Measurements from ENCODE around the gene THOC5. TPM values are rescaled to one million over a fixed set of nuclear protein-coding genes. Genes with fewer than 3 reads are reported as not detected.
A peak's percentile ranks its signal among the peaks of the same experiment; 100 is the strongest.

Gene THOC5
- total RNA-seq, 1 donor from 2014 or later, result 45.1 TPM

DNA sequence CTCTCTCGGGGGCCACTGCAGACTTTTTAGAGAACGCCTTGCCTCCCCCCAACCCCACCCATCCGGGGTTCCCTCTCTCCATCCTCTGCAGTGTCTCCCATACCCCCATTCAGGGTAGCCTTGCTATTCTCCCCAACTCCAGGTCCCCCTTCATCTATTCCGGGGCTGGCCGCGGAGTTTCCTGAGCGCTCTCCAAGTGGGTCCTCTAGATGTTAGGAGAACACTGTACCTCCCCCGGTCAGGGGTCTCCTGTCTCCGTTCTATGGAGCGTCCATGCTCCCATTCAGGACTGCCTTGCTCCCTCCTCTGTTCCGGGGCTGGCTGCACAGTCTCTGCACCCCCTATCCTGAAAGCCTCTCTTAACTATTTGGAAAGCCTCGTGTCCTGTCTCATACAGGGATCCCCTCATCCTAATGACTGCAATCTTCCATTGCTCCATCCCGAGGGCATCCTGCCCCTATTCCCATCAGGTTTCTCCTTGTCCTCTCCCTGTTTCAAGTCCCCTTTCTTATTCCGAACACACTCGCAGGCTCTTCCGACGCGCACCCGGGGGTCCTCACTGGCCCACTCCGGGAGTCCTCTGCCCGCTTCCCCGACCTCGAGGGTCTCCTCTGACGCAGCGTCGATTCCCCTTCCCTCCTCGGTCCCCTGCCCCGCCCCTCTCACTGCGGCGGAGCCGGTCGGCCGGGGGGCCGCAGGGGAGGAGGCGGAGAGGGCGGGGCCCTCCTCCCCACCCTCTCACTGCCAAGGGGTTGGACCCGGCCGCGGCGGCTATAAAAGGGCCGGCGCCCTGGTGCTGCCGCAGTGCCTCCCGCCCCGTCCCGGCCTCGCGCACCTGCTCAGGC, 73.9 kb downstream of the THOC5 start, which contains the start of gene NEFH:
TSS of gene NEFH (plus strand) at position 802 of the 845 bp plus-strand sequence. CDS start 45 bp downstream, outside the sequence.
- peaks cover 38% of the 10 kb centered on the region for H3K27me3 Mint-ChIP-seq (ENCODE audit: low read depth)
- H3K36me3 Mint-ChIP-seq (ENCODE audit: low read depth), result peaks cover 1% of the 10 kb centered on the region
- H3K4me3 Mint-ChIP-seq (ENCODE audit: unreplicated experiment), result peak within 1 kb of the TSS; percentile 67
- peaks cover 22% of the 10 kb centered on the region for H3K4me1 Mint-ChIP-seq (ENCODE audit: low read depth)
- H3K27ac Mint-ChIP-seq (ENCODE audit: unreplicated experiment), result no peak within 1 kb of the TSS
- DNase-seq (ENCODE audit: low spot score), result no peak
- H3K9me3 Mint-ChIP-seq (ENCODE audit: low read depth), result no peaks in the 10 kb centered on the region
- TF ChIP-seq, protein P1, sequence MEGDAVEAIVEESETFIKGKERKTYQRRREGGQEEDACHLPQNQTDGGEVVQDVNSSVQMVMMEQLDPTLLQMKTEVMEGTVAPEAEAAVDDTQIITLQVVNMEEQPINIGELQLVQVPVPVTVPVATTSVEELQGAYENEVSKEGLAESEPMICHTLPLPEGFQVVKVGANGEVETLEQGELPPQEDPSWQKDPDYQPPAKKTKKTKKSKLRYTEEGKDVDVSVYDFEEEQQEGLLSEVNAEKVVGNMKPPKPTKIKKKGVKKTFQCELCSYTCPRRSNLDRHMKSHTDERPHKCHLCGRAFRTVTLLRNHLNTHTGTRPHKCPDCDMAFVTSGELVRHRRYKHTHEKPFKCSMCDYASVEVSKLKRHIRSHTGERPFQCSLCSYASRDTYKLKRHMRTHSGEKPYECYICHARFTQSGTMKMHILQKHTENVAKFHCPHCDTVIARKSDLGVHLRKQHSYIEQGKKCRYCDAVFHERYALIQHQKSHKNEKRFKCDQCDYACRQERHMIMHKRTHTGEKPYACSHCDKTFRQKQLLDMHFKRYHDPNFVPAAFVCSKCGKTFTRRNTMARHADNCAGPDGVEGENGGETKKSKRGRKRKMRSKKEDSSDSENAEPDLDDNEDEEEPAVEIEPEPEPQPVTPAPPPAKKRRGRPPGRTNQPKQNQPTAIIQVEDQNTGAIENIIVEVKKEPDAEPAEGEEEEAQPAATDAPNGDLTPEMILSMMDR (IDR thresholded peaks at IDR 0.05), result no peak

DNA sequence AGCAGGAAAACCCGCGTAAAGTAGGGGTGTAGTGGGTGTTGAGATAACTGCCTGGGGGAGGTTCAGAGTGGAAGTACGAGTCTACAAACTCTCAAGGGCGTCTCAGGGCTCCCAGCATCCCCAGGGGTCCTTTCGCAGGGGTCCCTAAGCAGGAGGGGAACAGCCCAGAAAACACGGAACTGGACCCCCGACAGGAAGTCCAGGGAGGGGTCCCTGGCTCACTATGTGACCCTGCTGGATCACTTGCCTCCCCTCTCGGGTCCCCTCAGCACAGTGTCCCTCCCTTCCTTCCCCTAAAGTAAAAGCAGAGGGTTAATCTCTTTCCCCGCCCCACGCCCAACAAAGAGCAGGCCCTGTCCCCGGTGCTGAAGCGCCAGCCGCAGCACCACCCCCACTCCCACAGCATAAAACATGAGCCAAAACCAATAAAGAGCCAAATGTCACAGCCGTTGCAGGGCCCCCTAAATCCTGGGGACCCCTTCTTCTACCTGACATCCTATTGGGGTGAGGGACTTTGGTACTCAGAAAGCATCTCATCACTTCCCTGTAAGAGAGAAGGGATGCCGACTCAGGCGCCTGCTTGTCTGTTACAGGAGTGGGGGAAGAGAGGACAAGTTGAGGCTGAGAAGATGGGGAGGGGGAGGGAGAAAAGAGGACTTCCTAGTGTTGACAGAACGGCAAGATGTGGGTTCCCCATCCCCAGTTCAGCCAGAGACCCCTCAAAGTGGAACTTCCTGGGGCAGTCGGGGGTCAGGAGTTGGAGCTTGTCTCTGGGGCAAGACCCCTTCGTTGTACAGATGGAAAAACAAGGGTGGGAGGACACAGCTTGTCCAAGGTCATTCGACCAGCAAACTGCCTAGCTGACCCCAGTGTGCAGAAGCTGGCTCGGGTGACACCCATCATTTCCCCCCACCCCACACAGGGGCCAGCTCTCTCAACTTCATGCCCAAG, 75.0 kb downstream of the THOC5 start:
- H3K4me3 Mint-ChIP-seq (ENCODE audit: unreplicated experiment), result no peak overlapping the region
- TF ChIP-seq, protein P1 (IDR thresholded peaks at IDR 0.05), result no peak
- peaks cover 22% of the 10 kb centered on the region for H3K4me1 Mint-ChIP-seq (ENCODE audit: low read depth)
- peaks cover 1% of the 10 kb centered on the region for H3K36me3 Mint-ChIP-seq (ENCODE audit: low read depth)
- peaks cover 39% of the 10 kb centered on the region for H3K27me3 Mint-ChIP-seq (ENCODE audit: low read depth)
- no peak for DNase-seq (ENCODE audit: low spot score)
- H3K9me3 Mint-ChIP-seq (ENCODE audit: low read depth), result no peaks in the 10 kb centered on the region
- H3K27ac Mint-ChIP-seq (ENCODE audit: unreplicated experiment), result no peak overlapping the region

DNA sequence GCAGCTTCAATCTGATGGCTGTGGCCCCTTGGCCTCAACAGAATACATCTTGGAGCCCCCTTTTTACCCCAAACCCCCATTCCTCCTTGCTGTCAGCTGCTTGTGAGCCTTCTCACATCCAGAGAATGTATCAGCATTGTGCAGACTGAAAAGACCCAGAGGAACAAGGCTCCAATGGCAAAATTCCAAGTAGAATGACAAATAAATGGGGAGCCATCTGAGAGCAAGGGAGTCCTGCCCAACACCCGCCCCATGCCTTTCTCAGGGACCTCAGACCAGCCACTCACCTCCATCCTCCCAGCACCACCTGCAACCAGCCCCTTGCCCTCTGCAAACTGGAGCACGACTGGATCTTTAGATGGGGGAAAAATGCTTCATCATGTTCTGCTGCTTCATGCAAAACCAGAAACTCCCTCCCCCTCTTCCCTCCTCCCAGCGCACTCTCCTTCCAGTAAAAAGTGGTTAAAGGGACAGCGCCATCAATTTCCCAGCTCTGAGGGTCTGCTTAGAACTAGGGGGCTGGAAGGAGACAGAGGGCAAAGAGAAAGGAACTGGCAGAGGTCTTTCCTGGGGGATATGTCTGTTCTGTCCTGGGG, 75.7 kb downstream of the THOC5 start:
- peaks cover 22% of the 10 kb centered on the region for H3K4me1 Mint-ChIP-seq (ENCODE audit: low read depth)
- no peak overlapping the region for H3K27ac Mint-ChIP-seq (ENCODE audit: unreplicated experiment)
- peaks cover 46% of the 10 kb centered on the region for H3K27me3 Mint-ChIP-seq (ENCODE audit: low read depth)
- H3K4me3 Mint-ChIP-seq (ENCODE audit: unreplicated experiment), result no peak overlapping the region
- H3K9me3 Mint-ChIP-seq (ENCODE audit: low read depth), result no peaks in the 10 kb centered on the region
- H3K36me3 Mint-ChIP-seq (ENCODE audit: low read depth), result peaks cover 1% of the 10 kb centered on the region
- DNase-seq (ENCODE audit: low spot score), result no peak
- TF ChIP-seq, protein P1 (IDR thresholded peaks at IDR 0.05), result no peak

DNA sequence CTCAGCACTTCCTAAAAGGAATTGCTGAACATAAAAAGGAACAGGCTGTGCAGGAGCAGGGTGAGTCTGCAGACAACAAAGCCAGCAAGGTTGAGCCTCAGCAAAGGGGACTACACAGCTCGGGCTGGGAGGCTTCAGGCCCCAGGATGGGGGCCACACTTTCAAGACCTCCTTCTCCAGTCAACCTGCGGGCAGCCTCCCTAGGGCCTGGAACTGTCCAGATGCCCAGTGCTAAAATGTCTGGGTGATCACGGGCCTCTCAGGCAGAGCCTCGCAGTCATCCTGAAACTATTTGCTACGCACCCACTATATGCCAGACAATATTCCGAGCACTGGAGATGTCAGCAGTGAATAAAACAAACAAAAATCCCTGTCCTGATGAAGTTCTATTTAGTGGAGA, 77.4 kb downstream of the THOC5 start:
- H3K27me3 Mint-ChIP-seq (ENCODE audit: low read depth), result peaks cover 45% of the 10 kb centered on the region
- no peak overlapping the region for H3K4me3 Mint-ChIP-seq (ENCODE audit: unreplicated experiment)
- no peaks in the 10 kb centered on the region for H3K36me3 Mint-ChIP-seq (ENCODE audit: low read depth)
- H3K27ac Mint-ChIP-seq (ENCODE audit: unreplicated experiment), result no peak overlapping the region
- peaks cover 13% of the 10 kb centered on the region for H3K4me1 Mint-ChIP-seq (ENCODE audit: low read depth)
- TF ChIP-seq, protein P1 (IDR thresholded peaks at IDR 0.05), result no peak
- H3K9me3 Mint-ChIP-seq (ENCODE audit: low read depth), result no peaks in the 10 kb centered on the region
- no peak for DNase-seq (ENCODE audit: low spot score)

DNA sequence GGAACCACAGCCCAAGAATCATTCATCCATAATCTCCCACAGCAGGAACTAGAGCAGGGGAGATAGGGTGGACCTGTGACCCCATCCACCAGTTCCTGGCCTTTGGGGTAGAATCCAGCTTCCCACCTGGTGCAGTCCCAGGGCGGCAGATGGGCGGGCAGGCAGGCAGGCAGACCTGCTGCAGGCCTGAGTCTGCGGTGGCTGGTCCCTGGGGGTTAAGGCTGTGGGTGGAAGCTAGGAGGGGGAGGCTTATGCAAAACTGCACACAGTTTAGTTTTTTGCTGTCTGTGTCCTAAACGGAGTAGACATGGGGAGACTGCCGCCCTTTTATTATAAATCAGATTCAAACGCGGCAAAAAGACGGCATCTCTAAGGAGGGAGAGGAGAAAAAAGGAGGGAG, 78.0 kb downstream of the THOC5 start:
- Mint-ChIP-seq H3K4me3 (ENCODE audit: unreplicated experiment) (no peak overlapping the region), H3K27me3 (ENCODE audit: low read depth) (peaks cover 48% of the 10 kb centered on the region), H3K27ac (ENCODE audit: unreplicated experiment) (no peak overlapping the region), H3K4me1 (ENCODE audit: low read depth) (peaks cover 13% of the 10 kb centered on the region), H3K9me3 (ENCODE audit: low read depth) (no peaks in the 10 kb centered on the region), H3K36me3 (ENCODE audit: low read depth) (no peaks in the 10 kb centered on the region)
- no peak for DNase-seq (ENCODE audit: low spot score)
- TF ChIP-seq, protein P1 (IDR thresholded peaks at IDR 0.05), result no peak

Measured in chondrocyte (in vitro differentiated cells).